Neural progenitor cell (in vitro differentiated cells): ENCODE results near the gene PRR29.

ENCODE experiments used
- EZH2 ChIP-seq: fragments of 200-600 bp; sonication (generic); IDR thresholded peaks from 2 replicates; pipeline ENCODE4 v1.6.1; 2017; ENCODE audit warnings: antibody characterized with exemption, mild to moderate bottlenecking, moderate library complexity
- TF ChIP-seq, protein P1 (sequence below): fragments of 200-600 bp; sonication (generic); IDR thresholded peaks from 2 replicates; pipeline ENCODE4 v1.5.1; 2017; ENCODE audit warnings: antibody characterized with exemption, mild to moderate bottlenecking

DNA sequence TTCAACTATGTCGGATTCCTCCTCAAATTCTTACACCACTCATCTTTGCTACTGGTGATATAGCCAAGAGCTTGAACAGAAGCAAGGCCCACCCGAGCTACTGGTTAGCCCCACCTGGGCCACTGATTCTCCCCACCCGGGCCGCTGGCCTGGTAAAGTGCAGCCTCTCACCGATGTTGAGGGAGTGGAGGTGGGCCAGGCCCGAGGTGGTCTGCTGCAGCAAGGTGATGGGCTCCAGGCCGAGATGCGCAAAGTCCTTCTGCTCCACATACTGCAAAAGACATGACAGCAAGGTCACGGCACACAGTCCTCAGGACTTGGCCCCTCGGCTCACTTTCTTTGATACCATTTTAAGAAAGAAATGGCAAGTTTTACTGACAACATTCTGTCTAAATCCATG is 55.0 kb downstream of the PRR29 start:
- TF ChIP-seq, protein P1, sequence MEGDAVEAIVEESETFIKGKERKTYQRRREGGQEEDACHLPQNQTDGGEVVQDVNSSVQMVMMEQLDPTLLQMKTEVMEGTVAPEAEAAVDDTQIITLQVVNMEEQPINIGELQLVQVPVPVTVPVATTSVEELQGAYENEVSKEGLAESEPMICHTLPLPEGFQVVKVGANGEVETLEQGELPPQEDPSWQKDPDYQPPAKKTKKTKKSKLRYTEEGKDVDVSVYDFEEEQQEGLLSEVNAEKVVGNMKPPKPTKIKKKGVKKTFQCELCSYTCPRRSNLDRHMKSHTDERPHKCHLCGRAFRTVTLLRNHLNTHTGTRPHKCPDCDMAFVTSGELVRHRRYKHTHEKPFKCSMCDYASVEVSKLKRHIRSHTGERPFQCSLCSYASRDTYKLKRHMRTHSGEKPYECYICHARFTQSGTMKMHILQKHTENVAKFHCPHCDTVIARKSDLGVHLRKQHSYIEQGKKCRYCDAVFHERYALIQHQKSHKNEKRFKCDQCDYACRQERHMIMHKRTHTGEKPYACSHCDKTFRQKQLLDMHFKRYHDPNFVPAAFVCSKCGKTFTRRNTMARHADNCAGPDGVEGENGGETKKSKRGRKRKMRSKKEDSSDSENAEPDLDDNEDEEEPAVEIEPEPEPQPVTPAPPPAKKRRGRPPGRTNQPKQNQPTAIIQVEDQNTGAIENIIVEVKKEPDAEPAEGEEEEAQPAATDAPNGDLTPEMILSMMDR = no peak
- TF ChIP-seq EZH2 = no peak
